ENCODE measurements around the gene CEND1.
A peak's percentile ranks its signal among the peaks of the same experiment; 100 is the strongest.

CEND1 gene

DNA sequence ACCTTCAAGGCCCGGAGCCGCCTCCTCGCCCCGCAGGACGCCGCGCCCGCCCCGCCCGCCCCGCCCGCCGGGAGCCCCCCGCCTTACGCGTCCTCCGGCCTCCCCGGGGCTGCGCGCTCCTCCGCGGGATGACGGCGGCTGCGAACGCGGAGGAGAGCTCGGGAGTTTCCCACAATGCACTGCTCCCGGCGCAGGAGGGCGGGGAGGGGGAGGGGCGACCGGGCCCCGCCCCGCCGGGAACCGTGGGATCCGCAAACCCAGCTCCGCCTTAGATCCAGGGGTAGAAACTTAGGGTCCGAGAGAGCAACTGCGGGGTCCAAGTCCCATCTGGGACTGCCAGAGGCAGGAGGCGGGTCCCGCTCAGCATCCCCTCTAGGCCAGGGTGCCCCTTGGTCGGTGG, at the start of gene CEND1:
Gene CEND1, minus strand, starts transcription at position 148 of the 400 bp plus-strand sequence. CDS start 1,514 bp downstream, outside the sequence.
- peak; percentile 43 for DNase-seq

DNA sequence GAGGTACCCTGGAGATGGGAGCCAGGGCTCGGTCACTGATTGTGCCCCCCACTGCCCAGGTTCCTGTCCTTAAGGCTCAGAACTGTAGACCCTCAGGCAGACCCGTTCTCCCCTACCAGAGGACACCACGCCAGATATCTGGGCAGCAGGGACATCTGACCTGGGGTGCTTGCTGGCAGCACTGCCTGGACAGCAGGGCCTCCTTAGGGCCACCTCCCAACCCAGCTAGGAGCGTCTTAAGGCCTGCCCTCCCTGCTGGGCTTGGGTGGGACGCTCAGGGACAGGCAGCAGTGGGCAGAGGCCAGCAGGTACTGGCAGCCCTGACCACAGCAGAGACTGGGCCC, 49.4 kb upstream of the CEND1 start:
- no peak for DNase-seq

DNA sequence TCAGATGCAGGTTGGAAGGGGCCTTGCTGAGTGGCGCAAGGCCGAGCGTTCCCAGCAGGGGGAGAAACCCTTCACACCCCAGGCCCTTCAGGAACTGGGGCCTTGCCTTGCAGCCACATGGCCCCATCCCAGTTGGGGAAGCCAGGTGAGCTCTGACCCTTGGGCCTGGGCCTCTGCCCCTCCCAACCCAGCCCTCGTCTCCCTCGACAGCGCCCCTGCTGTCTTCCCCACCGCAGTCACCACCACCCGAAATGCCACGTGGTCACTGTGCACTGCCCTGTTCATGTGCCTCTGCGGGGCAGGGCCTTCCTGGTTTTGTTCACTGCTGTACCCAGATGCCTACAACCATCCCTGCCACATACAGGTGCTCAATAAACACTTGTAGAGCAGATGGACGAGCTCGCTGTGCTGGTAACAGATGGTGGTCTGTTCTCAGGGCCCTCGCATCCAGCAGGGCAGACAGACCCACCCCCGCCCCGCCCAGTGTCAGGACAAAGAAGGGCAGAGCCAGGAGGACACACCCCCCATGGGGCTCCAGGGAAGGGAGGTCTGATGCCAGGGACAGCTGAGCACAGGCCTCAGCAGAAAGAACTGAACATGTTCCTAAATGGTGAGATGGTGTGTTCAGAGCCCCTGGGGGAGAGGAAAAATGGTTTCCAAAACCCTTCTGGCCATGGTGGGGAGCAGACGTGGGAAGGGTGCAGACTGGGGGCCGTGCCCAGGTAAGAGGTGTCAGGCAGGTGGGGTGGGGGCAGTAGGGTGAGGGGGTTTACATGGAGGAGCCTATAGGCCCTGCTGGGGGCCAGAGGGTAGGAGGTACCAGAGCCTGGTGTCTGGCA, 48.8 kb upstream of the CEND1 start:
- no peak for DNase-seq

DNA sequence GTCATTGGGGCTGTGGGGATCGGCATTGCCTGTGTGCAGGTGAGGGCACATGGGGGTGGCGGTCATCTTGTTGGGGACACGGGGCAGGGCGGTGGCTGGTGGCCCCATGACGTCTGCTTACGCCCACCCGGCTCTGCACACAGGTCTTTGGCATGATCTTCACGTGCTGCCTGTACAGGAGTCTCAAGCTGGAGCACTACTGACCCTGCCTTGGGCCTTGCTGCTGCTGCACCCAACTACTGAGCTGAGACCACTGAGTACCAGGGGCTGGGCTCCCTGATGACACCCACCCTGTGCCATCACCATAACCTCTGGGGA, 48.1 kb upstream of the CEND1 start:
- no peak for DNase-seq

GRCh38 chr11:837189-837989, 47.5 kb upstream of the CEND1 start:
- no peak for DNase-seq

DNA sequence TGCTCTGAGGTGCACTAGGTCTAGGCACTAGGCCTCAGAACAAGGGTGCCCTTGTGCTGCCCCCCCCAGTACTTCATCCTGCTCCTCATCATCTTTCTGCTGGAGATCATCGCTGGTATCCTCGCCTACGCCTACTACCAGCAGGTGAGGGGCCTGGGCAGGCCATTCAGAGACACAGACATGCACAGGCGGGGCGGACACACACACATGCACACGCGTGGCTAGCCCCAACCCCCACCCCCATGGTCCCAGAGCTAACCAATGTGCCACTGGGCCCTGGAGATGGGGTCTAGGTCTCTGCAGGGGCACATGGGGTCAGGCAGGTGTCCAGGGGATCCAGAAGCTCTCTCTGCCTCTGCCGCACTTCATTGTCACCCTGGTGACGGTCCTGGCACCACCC, 46.8 kb upstream of the CEND1 start:
- no peak for DNase-seq

GRCh38 chr11:836274-836673, 46.4 kb upstream of the CEND1 start:
- no peak for DNase-seq

DNA sequence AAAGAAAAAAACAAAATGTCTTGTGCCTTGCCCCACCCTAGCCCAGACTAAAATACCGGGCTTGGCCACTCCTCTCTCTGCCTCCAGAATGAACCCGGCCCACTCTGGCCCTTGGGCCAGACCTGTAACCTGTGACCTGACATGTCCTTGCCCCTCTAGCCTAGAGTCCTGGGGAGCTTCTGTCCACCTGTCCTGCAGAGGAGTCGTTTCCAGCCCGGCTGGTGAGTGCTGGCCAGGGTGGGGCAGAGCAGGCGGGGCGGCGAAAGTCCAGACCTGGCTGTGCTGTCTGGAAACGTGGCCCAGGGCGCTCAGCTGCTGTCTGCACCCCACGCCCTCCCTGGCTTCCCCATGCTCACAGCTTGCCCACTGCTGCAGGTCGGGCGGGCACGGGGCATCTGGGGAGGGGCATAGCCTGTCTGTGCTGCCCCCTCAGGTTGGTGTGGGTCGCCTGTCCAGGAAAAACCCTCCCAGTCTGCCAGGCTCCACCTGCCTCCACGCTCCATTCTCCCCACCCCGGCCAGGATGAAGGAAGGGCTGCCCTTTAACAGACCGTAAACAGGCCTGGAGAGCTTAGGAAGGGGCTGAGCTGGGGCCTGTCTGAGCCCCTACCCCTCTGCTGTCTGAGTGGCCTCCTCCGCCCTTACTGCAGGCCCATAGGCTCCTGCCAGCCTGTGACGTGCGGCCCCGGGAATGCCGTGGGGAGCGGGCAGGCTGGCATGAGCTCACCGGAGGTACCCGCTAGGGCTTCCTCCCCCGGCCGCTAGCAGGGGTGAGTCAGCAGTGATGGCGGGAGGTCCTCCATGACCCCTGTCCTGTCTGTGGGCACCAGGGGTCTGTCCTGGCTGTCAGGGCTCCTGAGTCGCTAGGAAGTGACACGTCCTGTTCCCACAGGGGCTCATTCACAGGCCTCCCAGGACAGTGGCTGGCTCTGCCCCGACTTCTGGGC, 44.8 kb upstream of the CEND1 start:
- DNase-seq = no peak

GRCh38 chr11:833849-834311, 44.0 kb upstream of the CEND1 start:
- DNase-seq = no peak

- DNase-seq = peak; percentile 48
These were observed 43.4 kb upstream of the CEND1 start for GRCh38 chr11:833114-833791.

DNA sequence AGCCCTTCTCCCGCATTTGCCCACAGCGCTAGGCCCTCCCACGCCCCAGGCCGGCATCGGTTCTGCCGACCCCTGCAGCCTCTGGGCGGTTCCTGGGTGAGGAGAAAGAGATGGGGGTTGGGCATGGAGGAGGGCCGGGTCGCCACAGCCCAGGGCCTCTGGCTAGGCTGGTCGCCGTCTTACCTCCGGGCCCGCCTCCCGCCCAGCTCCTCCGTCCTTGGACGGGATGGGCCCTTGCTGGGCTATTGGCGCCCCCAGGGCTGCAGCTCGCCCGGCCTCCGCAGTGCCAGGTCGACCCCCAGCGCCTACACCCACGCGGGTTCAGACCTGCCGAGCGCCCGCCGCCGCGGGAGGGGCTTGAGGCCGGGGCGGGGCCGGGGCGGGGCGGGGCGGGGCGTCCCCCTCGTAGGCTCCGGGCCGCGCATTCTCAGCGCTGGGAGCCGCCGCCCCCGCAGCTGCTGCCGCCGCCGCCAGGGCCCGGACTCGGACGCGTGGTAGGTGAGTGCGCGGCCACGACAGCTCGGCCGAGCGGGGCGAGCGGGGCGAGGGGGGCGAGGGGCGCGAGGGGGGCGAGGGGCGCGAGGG, 42.7 kb upstream of the CEND1 start, which contains the start of gene CD151:
Gene CD151, plus strand, starts transcription at position 424 of the 585 bp plus-strand sequence. CDS start 3,118 bp downstream, outside the sequence.
- DNase-seq = peak; percentile 57

DNA sequence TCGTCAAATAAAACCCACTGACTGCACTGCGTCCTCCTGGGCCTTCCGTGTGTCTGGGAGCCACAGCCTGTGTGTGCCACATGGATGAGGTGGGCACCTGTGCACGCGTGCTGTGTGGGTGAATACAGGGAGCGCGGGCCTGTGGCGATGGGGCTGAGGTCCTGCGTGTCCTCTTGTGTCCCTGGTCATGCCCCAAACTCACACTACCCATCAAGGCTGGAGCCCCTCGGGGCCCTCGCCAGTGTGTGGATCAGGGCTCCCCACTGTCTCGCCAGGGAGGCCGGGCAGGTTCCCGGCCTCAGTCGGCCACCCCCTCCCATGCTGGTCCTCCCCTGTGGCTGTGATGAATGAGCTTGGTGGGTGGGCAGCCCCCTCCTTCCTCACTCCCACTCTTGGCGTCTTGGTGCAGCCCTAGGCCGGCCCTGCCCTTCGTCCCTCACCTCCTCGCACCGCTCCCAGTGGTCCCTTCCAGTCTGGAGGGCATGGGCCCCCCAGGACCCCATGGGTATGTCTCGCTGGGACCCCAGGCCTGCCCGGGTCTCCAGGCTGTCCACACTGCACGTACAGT, 42.2 kb upstream of the CEND1 start:
- DNase-seq = no peak

GRCh38 chr11:831118-831864, 41.4 kb upstream of the CEND1 start:
- no peak for DNase-seq

DNA sequence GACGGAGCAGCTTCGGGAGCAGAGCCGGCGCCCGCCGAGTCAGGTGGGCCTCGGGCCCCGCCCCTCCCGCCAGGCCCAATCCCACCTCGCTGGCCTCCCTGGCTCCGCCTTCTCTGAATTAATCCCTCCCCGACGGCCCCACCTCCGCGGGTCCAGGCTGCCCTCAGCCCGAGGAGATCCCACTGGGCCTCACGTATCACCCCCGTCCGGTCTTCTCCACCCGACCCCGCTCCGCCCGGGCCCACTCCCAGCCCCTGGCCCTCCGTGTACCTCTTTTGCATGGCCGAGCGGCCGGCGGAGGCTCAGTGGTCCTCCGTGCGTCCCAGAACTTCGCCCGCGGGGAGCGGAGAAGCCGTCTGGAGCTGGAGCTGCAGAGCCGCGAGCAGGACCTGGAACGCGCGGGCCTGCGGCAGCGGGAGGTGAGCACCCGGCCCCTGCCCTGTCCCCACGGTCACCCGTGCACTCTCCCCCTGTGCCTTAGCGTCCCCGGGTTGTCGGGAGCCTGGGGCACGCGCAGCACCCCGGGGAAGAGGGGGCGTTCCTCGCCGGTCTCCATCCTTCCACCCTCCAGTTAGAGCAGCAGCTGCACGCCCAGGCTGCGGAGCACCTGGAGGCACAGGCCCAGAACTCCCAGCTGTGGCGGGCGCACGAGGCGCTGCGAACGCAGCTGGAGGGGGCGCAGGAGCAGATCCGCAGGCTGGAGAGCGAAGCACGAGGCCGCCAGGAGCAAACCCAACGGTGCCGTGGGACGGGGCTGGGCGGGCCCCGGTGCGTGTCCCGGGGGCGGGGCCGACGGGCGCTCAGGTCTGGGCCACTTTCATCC, 40.6 kb upstream of the CEND1 start:
- peak; percentile 71 for DNase-seq

DNA sequence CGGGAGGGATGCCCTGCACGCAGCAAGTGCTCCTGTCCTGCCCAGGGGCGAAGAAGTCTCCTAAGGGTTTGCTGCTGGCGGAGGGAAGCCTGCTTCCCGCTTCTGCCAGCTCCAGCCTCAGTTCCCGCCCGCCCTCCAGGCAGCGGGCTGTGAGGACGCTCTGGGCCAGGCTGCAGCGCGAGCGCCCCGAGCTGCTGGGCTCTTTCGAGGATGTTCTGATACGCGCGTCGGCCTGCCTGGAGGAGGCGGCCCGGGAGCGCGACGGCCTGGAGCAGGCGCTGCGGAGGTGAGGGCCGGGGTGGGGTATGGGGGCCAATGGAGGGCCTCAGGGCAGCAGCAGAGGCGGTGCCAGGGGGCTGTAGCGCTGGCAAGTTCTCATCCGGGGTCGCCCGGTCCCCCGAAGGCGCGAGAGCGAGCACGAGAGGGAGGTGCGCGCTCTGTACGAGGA, 40.0 kb upstream of the CEND1 start:
- DNase-seq = no peak

DNA sequence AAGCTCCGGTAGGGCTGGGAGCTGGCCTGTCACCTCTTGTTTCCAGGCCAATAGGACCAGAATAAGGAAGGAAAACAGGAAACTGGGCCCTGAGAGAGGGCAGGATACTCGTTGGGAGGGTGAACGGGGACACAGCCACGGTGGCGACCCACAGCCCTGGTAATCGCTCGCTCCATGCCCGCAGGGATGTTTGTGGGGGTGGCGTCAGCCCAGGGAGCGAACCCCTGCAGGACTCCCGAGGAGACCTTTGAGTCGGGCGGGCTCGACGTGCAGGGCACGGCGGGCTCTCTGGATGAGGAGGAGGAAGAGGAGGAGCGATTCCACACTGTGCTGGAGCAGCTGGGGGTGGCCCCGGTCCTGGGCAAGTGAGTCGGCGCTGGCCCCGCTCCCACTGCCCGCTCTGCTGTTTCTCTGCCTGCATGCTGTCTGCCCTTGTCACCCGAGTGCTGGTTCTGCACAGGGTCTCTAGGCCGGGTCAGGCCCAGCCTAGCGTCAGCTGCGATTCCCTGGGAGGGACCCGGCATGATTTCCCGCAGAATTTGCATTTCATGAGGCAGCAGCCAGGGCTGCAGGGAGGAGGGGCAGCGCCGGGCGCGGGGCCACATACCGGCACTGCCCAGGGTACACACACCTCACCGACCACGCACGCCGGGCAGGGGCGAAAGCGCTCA, 39.4 kb upstream of the CEND1 start:
- no peak for DNase-seq

DNA sequence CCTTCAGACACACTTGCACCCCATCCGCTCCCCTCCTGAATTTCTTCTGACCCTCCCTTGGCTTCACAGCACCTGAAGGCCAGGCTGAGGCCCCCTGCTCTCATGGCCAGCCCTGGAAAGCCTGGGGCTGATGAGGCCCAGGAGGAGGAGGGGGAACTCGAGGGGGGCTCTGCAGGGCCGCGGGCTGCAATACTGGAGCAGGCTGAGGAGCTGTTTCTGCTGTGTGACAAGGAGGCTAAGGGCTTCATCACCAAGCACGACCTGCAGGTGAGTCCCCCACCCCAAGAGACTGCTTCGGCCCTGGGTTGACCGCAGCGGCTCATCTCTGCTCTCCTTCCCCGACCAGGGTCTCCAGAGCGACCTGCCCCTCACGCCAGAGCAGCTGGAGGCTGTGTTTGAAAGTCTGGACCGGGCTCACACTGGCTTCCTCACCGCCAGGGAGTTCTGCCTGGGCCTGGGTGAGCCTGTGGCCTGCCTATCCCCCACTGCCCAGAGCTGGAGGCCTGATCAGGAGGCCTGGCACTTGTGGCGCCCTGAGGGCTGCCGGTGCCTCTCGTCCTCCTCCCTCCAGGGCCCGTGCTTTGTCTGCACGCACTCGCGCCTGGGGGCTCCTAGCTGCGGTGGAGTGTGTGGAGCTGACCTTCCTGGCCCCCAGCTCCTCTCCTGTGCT, 38.8 kb upstream of the CEND1 start:
- no peak for DNase-seq

DNA sequence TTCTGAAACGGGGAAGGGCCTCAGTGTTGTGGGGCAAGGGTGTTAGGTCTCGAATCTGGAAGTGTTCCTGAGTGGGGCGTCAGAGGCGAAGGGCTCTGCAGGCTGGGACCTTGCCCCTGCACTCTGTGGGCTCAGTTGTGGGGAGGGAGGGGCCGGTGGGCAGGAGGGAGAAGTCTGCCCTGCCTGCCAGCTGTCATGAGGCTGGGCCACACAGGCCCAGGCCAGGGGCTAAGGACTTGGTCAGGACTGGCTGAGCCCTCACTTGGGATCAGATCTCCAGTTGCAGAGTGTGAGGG, 38.0 kb upstream of the CEND1 start, which contains the start of gene CRACR2B:
Gene CRACR2B, plus strand, starts transcription at position 23 of the 296 bp plus-strand sequence. CDS start 689 bp downstream, outside the sequence.
- DNase-seq = no peak
